ENCODE measurements around the gene GZMB. TPM values are rescaled to one million over a fixed set of nuclear protein-coding genes. Genes with fewer than 3 reads are reported as not detected.

Gene GZMB
- total RNA-seq, 1 experiment from 2014 or later: 0.74 TPM

GRCh38 chr14:24613241-24613640 is 20.7 kb downstream of the GZMB start:
- H4K20me1 ChIP-seq (ENCODE audit: insufficient read depth): no peaks in the 10 kb centered on the region
- no peaks in the 10 kb centered on the region for H3K27me3 ChIP-seq (ENCODE audit: insufficient read depth, low read length)
- CTCF ChIA-PET: no interaction called here
- H3K4me1 ChIP-seq (ENCODE audit: control insufficient read depth in 1 of 2, insufficient read depth in 2 of 2, low read length in 2 of 2): no peaks in the 10 kb centered on the region
- no peak for ATAC-seq
- intact Hi-C loops (cut with micrococcal nuclease): no loop called here
- no peaks in the 10 kb centered on the region for H3K36me3 ChIP-seq (ENCODE audit: control insufficient read depth in 1 of 2, insufficient read depth in 2 of 2, low read length in 2 of 2)
- H3K4me3 ChIP-seq (replicated peaks in 1 of 2; ENCODE audit: low read depth in 1 of 2, low read length in 2 of 2): no peak overlapping the region
- no peak overlapping the region for H3K27ac ChIP-seq (ENCODE audit: low read depth, low read length)
- no peak overlapping the region for H3K9ac ChIP-seq (ENCODE audit: low read length)
- RAD21 ChIA-PET (ENCODE audit: low non-redundant PET in 1 of 2, low total read pairs in 2 of 2, uncharacterized antibody in 2 of 2, unreplicated experiment in 2 of 2): no interaction called here
- H3K79me2 ChIP-seq (ENCODE audit: insufficient read depth, low read length): no peaks in the 10 kb centered on the region
- H2AFZ ChIP-seq (ENCODE audit: low read depth, low read length, poor library complexity, severe bottlenecking): no peak overlapping the region
- H3K9me2 ChIP-seq (ENCODE audit: insufficient read depth): no peaks in the 10 kb centered on the region
- no peak overlapping the region for H3K4me2 ChIP-seq (ENCODE audit: low read length)
- BruUV-seq (replicated peaks): no TSS peak
- TF ChIP-seq EZH2 (IDR thresholded peaks at IDR 0.05) (no peak), CBX3 (IDR thresholded peaks at IDR 0.05; ENCODE audit: low read depth) (no peak), ZNF274 (IDR thresholded peaks at IDR 0.05; ENCODE audit: low read depth, low read length) (no peak), MAX (IDR thresholded peaks at IDR 0.05) (no peak), TCF7L2 (IDR thresholded peaks at IDR 0.05; ENCODE audit: borderline replicate concordance, extremely low read depth, insufficient read depth, insufficient read length) (no peak), CTCF (IDR thresholded peaks at IDR 0.05 in 2 of 3, conservative IDR thresholded peaks at IDR 0.05 in 1 of 3; ENCODE audit: borderline replicate concordance in 1 of 3, insufficient read depth in 1 of 3, low read depth in 2 of 3, low read length in 2 of 3) (no peak), REST (IDR thresholded peaks at IDR 0.05; ENCODE audit: low read depth) (no peak), POLR2A (IDR thresholded peaks at IDR 0.05; ENCODE audit: borderline replicate concordance, extremely low read depth, insufficient read depth, insufficient read length) (no peak), ZFX (IDR thresholded peaks at IDR 0.05) (no peak), POLR2AphosphoS5 (IDR thresholded peaks at IDR 0.05; ENCODE audit: low read depth, low read length) (no peak), CEBPB (IDR thresholded peaks at IDR 0.05; ENCODE audit: low read depth) (no peak), ELF1 (IDR thresholded peaks at IDR 0.05; ENCODE audit: borderline replicate concordance, low read depth) (no peak), FOSL1 (IDR thresholded peaks at IDR 0.05; ENCODE audit: low read depth) (no peak), EGR1 (IDR thresholded peaks at IDR 0.05; ENCODE audit: low read depth) (no peak), YY1 (IDR thresholded peaks at IDR 0.05; ENCODE audit: extremely low read depth, insufficient replicate concordance, low read depth, low read length) (no peak), SIN3A (IDR thresholded peaks at IDR 0.05; ENCODE audit: low read depth) (no peak), ATF3 (IDR thresholded peaks at IDR 0.05) (no peak), RAD21 (IDR thresholded peaks at IDR 0.05; ENCODE audit: low read depth) (no peak)
- no peak for DNase-seq (ENCODE audit: low read depth, low spot score)
- H3K9me3 ChIP-seq (ENCODE audit: control insufficient read depth in 1 of 2, insufficient read depth in 1 of 2, low read depth in 1 of 2, low read length in 2 of 2): no peaks in the 10 kb centered on the region
- POLR2A ChIA-PET: no interaction called here

Data from HCT116 (cell line).